Measurements from ENCODE around the gene ZBTB11. TPM values are rescaled to one million over a fixed set of nuclear protein-coding genes. Genes with fewer than 3 reads are reported as not detected.

Gene ZBTB11
- total RNA-seq, 1 donor from 2014 or later, result 30.2 TPM

- H3K9ac ChIP-seq, result no peak overlapping the region
- H3K36me3 ChIP-seq, result no peaks in the 10 kb centered on the region
- H3K4me1 ChIP-seq, result peaks cover 18% of the 10 kb centered on the region
- no peaks in the 10 kb centered on the region for H3K36me3 Mint-ChIP-seq
- peaks cover 20% of the 10 kb centered on the region for H3K4me1 Mint-ChIP-seq
- H3F3A ChIP-seq (ENCODE audit: low read depth), result no peaks in the 10 kb centered on the region
- H3K4me3 ChIP-seq, result no peak overlapping the region
- DNase-seq (ENCODE audit: low spot score), result no peak
- no peaks in the 10 kb centered on the region for H3K9me3 ChIP-seq (ENCODE audit: low read depth)
- H3K79me2 ChIP-seq (ENCODE audit: low read depth), result no peaks in the 10 kb centered on the region
- no peaks in the 10 kb centered on the region for H4K20me1 ChIP-seq (ENCODE audit: low read depth)
- H2AFZ ChIP-seq (replicated peaks), result peak overlapping the region; percentile 73
- peaks cover 2% of the 10 kb centered on the region for H3K27me3 Mint-ChIP-seq (ENCODE audit: insufficient read depth, low read depth)
- H3K9me3 Mint-ChIP-seq, result no peaks in the 10 kb centered on the region
- no peak overlapping the region for H3K4me3 Mint-ChIP-seq
- TF ChIP-seq EZH2phosphoT487 (IDR thresholded peaks at IDR 0.05) (no peak), CTCF (IDR thresholded peaks at IDR 0.05) (no peak), EZH2 (IDR thresholded peaks at IDR 0.05) (no peak)
- H3K27ac Mint-ChIP-seq, result no peak overlapping the region
- no peak overlapping the region for H3K27ac ChIP-seq
- H3K4me2 ChIP-seq, result no peak overlapping the region
- H3K27me3 ChIP-seq, result no peaks in the 10 kb centered on the region
These were observed 39.5 kb downstream of the ZBTB11 start for GRCh38 chr3:101637451-101637850.

GRCh38 chr3:101635954-101636798, 40.8 kb downstream of the ZBTB11 start:
- Mint-ChIP-seq H3K4me1 (peaks cover 20% of the 10 kb centered on the region), H3K9me3 (no peaks in the 10 kb centered on the region), H3K4me3 (no peak overlapping the region), H3K36me3 (no peaks in the 10 kb centered on the region), H3K27ac (peak overlapping the region; percentile 60), H3K27me3 (ENCODE audit: insufficient read depth, low read depth) (peaks cover 2% of the 10 kb centered on the region)
- Histone ChIP-seq H3K4me3 (no peak overlapping the region), H3K27me3 (no peaks in the 10 kb centered on the region), H2AFZ (replicated peaks) (peak overlapping the region; percentile 89), H3K27ac (no peak overlapping the region), H3K36me3 (no peaks in the 10 kb centered on the region), H3K9ac (no peak overlapping the region), H3K4me2 (no peak overlapping the region), H3K9me3 (ENCODE audit: low read depth) (no peaks in the 10 kb centered on the region), H3K79me2 (ENCODE audit: low read depth) (no peaks in the 10 kb centered on the region), H4K20me1 (ENCODE audit: low read depth) (no peaks in the 10 kb centered on the region), H3F3A (ENCODE audit: low read depth) (no peaks in the 10 kb centered on the region), H3K4me1 (peaks cover 18% of the 10 kb centered on the region)
- no peak for TF ChIP-seq EZH2phosphoT487 (IDR thresholded peaks at IDR 0.05)
- TF ChIP-seq CTCF (IDR thresholded peaks at IDR 0.05), result peak; percentile 81
- peak; percentile 77 for DNase-seq (ENCODE audit: low spot score)

- Histone ChIP-seq H3K4me1 (peaks cover 18% of the 10 kb centered on the region), H2AFZ (replicated peaks) (peak overlapping the region; percentile 89), H3K27ac (no peak overlapping the region), H3K27me3 (no peaks in the 10 kb centered on the region), H3F3A (ENCODE audit: low read depth) (no peaks in the 10 kb centered on the region), H3K9me3 (ENCODE audit: low read depth) (no peaks in the 10 kb centered on the region), H3K4me3 (no peak overlapping the region), H3K4me2 (no peak overlapping the region), H4K20me1 (ENCODE audit: low read depth) (no peaks in the 10 kb centered on the region), H3K9ac (no peak overlapping the region), H3K79me2 (ENCODE audit: low read depth) (no peaks in the 10 kb centered on the region), H3K36me3 (no peaks in the 10 kb centered on the region)
- H3K27me3 Mint-ChIP-seq (ENCODE audit: insufficient read depth, low read depth), result peaks cover 2% of the 10 kb centered on the region
- no peak for TF ChIP-seq EZH2phosphoT487 (IDR thresholded peaks at IDR 0.05)
- TF ChIP-seq CTCF (IDR thresholded peaks at IDR 0.05), result no peak
- no peak for TF ChIP-seq EZH2 (IDR thresholded peaks at IDR 0.05)
- H3K4me3 Mint-ChIP-seq, result no peak overlapping the region
- H3K27ac Mint-ChIP-seq, result no peak overlapping the region
- H3K4me1 Mint-ChIP-seq, result peaks cover 20% of the 10 kb centered on the region
- H3K36me3 Mint-ChIP-seq, result no peaks in the 10 kb centered on the region
- no peaks in the 10 kb centered on the region for H3K9me3 Mint-ChIP-seq
- DNase-seq (ENCODE audit: low spot score), result no peak
These were observed 41.6 kb downstream of the ZBTB11 start for GRCh38 chr3:101635345-101635744.

Measured in neural progenitor cell (in vitro differentiated cells).